Thyroid gland (tissue), 4 donors: Measurements from ENCODE around the gene RGSL1. TPM values are rescaled to one million over a fixed set of nuclear protein-coding genes. Genes with fewer than 3 reads are reported as not detected.
A peak's percentile ranks its signal among the peaks of the same experiment; 100 is the strongest.

Experiments
- DNase-seq, 2 donors: peaks; one replicate each; pipeline ENCODE4 v3.0.0-alpha.2; 2019
- H3K27ac ChIP-seq, 3 donors: fragments of 200-600 bp; sonication (generic); 1 replicate in 2 of 3; 2 replicates in 1 of 3; pipeline ENCODE4 v1.5.1; 2016 to 2019; ENCODE audit warnings: mild to moderate bottlenecking in 1 of 3, moderate library complexity in 1 of 3
- H3K27me3 ChIP-seq: fragments of 200-600 bp; sonication (generic); one replicate; pipeline ENCODE4 v1.5.1; 2019
- H3K36me3 ChIP-seq, 2 donors: fragments of 200-600 bp; sonication (generic); one replicate each; pipeline ENCODE4 v1.5.1; 2016 to 2019
- H3K4me1 ChIP-seq, 2 donors: fragments of 200-600 bp; sonication (generic); one replicate each; pipeline ENCODE4 v1.5.1; 2017 to 2019
- H3K4me3 ChIP-seq, 3 donors: fragments of 200-600 bp; sonication (generic); replicated peaks in 1 of 3; 1 replicate in 2 of 3; 2 replicates in 1 of 3; pipeline ENCODE4 v1.5.1; 2016; ENCODE audit warnings: mild to moderate bottlenecking in 1 of 3
- H3K9me3 ChIP-seq: fragments of 200-600 bp; sonication (generic); one replicate; pipeline ENCODE4 v1.5.1; 2017
- CTCF ChIP-seq, 6 experiments: fragments of 200-600 bp in 3 of 6; fragments of 450-650 bp in 3 of 6; sonication (generic) in 3 of 6; IDR thresholded peaks; one replicate each; pipeline ENCODE4 v1.5.1; 2016 to 2019; ENCODE audit warnings: antibody characterized with exemption in 6 of 6, mild to moderate bottlenecking in 2 of 6, inconsistent platforms in 1 of 6, moderate library complexity in 1 of 6
- POLR2A ChIP-seq, 2 donors: fragments of 450-650 bp; IDR thresholded peaks; one replicate each; pipeline ENCODE4 v1.6.1; 2017; ENCODE audit warnings: antibody characterized with exemption in 2 of 2, mild to moderate bottlenecking in 2 of 2, moderate library complexity in 1 of 2
- WGBS, 2 donors: methylation state at CpG; one replicate each; pipeline ENCODE4 v1.1.5; 2017; 5-methylcytosine and 5-hydroxymethylcytosine counted together
- intact Hi-C: fragments of 100-400 bp; cut with DNase I; formaldehyde crosslinking; loops from one replicate; pipeline ENCODE4 v1.15.1; 2023
- total RNA-seq, 4 donors: library from RNA; depleted of rRNA; stranded (reverse); fragments of >200 nt; gene quantifications; one replicate each; pipeline ENCODE4 v1.2.3, GENCODE V29; 2016

Gene RGSL1
- total RNA-seq, 4 donors from 2014 or later: 0.27 TPM; not detected in 3

- Histone ChIP-seq H3K4me3 (peak overlapping the region; percentile 73 to 94 (median 88)), H3K27ac (peak overlapping the region; percentile 86 to 95 (median 90)), H3K27me3 (no peaks in the 10 kb centered on the region), H3K36me3 (peaks cover 18 to 29% of the 10 kb centered on the region in 2 donors), H3K9me3 (no peaks in the 10 kb centered on the region), H3K4me1 (peaks cover 28 to 54% of the 10 kb centered on the region in 2 donors)
- 4 to 22% methylated on average over 10 of the region's 10 CpGs for WGBS, 2 donors
- TF ChIP-seq POLR2A (IDR thresholded peaks at IDR 0.05): peak in 1 of 2 donors; percentile 56
- no peak for TF ChIP-seq CTCF (IDR thresholded peaks at IDR 0.05)
- DNase-seq: peak; percentile 69 to 79
- intact Hi-C loops: no loop called here
Observed at GRCh38 chr1:182602935-182603645, 153.1 kb downstream of the RGSL1 start.

- TF ChIP-seq POLR2A (IDR thresholded peaks at IDR 0.05): no peak
- TF ChIP-seq CTCF (IDR thresholded peaks at IDR 0.05): no peak
- WGBS, 2 donors: 0 to 2% methylated on average over 5 to 9 of the region's 12 CpGs
- Histone ChIP-seq H3K36me3 (peaks cover 18 to 29% of the 10 kb centered on the region in 2 donors), H3K4me1 (peaks cover 28 to 52% of the 10 kb centered on the region in 2 donors), H3K9me3 (no peaks in the 10 kb centered on the region), H3K4me3 (peak overlapping the region; percentile 73 to 94 (median 88)), H3K27ac (peak overlapping the region; percentile 86 to 95 (median 90)), H3K27me3 (no peaks in the 10 kb centered on the region)
- intact Hi-C loops: no loop called here
- peak; percentile 50 to 59 for DNase-seq
Observed at GRCh38 chr1:182603646-182604174, 153.8 kb downstream of the RGSL1 start.

DNA sequence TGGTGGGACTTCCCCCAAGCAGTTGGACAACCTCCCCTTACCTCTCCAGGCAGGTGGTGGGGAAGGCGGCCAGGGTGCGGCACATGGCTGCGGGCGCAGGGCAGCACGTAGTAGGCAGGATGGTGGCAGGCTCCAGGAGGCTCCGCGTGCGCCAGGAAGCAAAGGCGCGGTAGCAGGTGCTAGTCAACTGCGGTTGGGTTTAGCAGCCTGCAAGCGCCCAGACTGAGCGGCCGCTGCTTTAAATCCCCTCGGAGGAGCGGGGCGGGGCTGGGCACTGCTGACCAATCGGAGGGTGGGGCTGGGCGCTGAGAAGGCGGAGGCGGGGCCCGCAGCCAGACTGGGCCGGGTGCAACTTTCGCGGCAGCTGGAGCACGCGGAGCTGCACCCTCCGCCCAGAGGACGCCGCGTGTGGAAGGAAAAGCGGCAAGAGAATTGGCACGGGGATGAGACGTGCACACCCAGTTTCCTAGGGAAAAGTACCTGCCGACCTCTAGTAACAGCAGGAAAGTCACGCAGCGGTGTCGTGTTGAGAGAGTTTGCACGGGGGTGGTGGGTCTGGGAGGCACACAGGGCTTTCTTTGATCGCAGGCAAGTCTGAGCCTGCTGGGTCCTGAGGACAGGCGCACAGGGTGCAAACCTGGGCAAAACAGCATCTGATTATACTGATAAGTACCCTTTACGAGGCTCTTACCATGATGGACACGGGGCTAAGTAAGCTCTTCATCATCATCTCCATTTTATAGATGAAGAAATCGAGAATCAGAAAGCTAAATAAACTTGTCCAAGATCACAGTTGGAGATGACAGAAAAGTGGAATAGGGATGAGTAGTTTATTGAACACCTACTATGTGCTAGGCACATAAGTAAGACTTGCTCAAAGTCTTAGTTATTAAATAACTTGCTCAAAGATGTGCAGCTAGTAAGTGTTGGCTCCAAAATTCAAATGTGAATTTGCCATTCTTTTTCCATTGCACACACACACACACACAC lies 154.5 kb downstream of the RGSL1 start, which contains the start of gene RGS16:
Gene RGS16 (minus strand): TSS at position 215 of the 990 bp plus-strand sequence. CDS start 130 bp downstream, at position 85.
- Histone ChIP-seq H3K27ac (peak within 1 kb of the TSS; percentile 86 to 95 (median 90)), H3K9me3 (no peaks in the 10 kb centered on the region), H3K4me1 (peaks cover 27 to 45% of the 10 kb centered on the region in 2 donors), H3K4me3 (peak within 1 kb of the TSS; percentile 73 to 94 (median 88)), H3K36me3 (peaks cover 17 to 28% of the 10 kb centered on the region in 2 donors), H3K27me3 (no peaks in the 10 kb centered on the region)
- TF ChIP-seq POLR2A (IDR thresholded peaks at IDR 0.05): peak; percentile 96 to 100
- peak in 1 of 6 experiments; percentile 6 for TF ChIP-seq CTCF (IDR thresholded peaks at IDR 0.05)
- peak; percentile 96 for DNase-seq
- WGBS, 2 donors: 7 to 8% methylated on average over 29 to 39 of the region's 44 CpGs
- intact Hi-C loops: no loop called here

DNA sequence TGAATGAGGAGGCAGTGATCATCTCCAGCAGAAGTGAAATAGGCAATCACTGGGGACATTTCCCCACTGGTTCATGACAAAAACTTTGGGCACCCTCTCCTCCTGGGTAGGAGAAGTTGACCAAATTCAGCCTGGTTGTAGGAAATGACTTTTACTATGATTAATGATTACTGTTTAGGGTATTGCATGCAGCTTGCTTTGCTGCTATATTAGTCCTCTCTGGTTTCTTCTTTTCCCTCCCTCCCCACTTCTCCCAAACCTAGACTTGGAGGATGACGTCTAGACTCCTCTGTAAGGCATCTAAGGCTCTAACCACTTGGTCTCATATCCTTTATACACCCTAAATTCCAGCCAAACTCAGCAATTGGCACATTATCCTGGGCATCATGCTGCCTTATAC lies 157.6 kb downstream of the RGSL1 start:
- no peak overlapping the region for H3K4me3 ChIP-seq
- H3K9me3 ChIP-seq: no peaks in the 10 kb centered on the region
- intact Hi-C loops: no loop called here
- no peak for DNase-seq
- H3K27ac ChIP-seq: no peak overlapping the region
- H3K36me3 ChIP-seq: peaks cover 0 to 3% of the 10 kb centered on the region in 2 donors
- no peak for TF ChIP-seq POLR2A (IDR thresholded peaks at IDR 0.05)
- no peak for TF ChIP-seq CTCF (IDR thresholded peaks at IDR 0.05)
- H3K27me3 ChIP-seq: no peaks in the 10 kb centered on the region
- WGBS, 2 donors: 86 to 97% methylated on average over 1 of the region's 1 CpG
- peaks cover 0 to 15% of the 10 kb centered on the region in 2 donors for H3K4me1 ChIP-seq
